GM10266 (cell line): ENCODE measurements around the gene VPS13C.

Source experiments
- DNase-seq: peaks from one replicate; pipeline ENCODE4 v3.0.0; 2012; ENCODE audit errors: extremely low spot score
- CTCF ChIP-seq: IDR thresholded peaks from 2 replicates; pipeline ENCODE4 v1.5.1; 2012; ENCODE audit warnings: mild to moderate bottlenecking, low read depth; ENCODE audit not compliant: control insufficient read depth, insufficient read depth; ENCODE audit errors: missing control alignments

VPS13C gene

GRCh38 chr15:61997786-61998185, 62.5 kb downstream of the VPS13C start:
- no peak for TF ChIP-seq CTCF
- no peak for DNase-seq

GRCh38 chr15:61996056-61996635, 64.1 kb downstream of the VPS13C start:
- peak; percentile 6 for DNase-seq
- no peak for TF ChIP-seq CTCF

GRCh38 chr15:61994216-61994615, 66.0 kb downstream of the VPS13C start:
- no peak for TF ChIP-seq CTCF
- DNase-seq, result no peak

GRCh38 chr15:61992518-61992917, 67.7 kb downstream of the VPS13C start:
- TF ChIP-seq CTCF, result no peak
- DNase-seq, result no peak

- TF ChIP-seq CTCF, result no peak
- DNase-seq, result no peak
Observed at GRCh38 chr15:61989667-61990066, 70.6 kb downstream of the VPS13C start.

- no peak for DNase-seq
- TF ChIP-seq CTCF, result no peak
Observed at GRCh38 chr15:61987824-61988223, 72.4 kb downstream of the VPS13C start.

- no peak for TF ChIP-seq CTCF
- no peak for DNase-seq
Observed at GRCh38 chr15:61983081-61983480, 77.2 kb downstream of the VPS13C start.
